ENCODE results near the gene TTC32.

TTC32 gene

GRCh38 chr2:19848029-19848750 lies 53.6 kb downstream of the TTC32 start:
- no peak for DNase-seq

DNA sequence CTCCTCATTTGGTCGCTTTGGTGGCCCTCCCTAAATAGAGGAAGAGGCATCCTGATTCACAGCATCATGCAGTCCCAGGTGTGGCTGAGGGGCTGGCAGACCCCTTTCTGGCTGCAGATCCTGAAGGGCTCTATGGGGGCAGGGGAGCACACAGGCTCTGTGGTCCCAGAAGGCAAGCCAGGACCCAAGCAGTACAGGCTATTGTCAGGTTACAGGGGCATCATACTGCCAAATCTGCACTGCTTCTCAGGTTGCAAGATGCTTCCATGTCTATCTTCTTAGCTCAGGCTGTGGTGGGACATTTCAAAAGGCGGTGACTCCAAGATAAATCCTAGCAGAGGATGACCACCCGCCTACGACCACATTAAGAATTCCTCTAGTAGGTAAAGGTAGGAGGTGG lies 54.3 kb downstream of the TTC32 start:
- DNase-seq, result no peak

Measured in 8988T (cell line).